Ovary (tissue), 3 donors: ENCODE results near the gene MRAP2.

Source experiments
- CTCF ChIP-seq, 3 donors: fragments of 450-650 bp in 2 of 3; fragments of 200-600 bp in 1 of 3; IDR thresholded peaks; one replicate each; pipeline versions ENCODE4 v1.5.1 to v1.8.0; 2016 to 2022; ENCODE audit warnings: antibody characterized with exemption in 3 of 3, mild to moderate bottlenecking in 1 of 3
- EP300 ChIP-seq: sonication (generic); formaldehyde crosslinking; IDR thresholded peaks from one replicate; pipeline ENCODE4 v1.6.1; 2017; ENCODE audit warnings: antibody characterized with exemption
- donor health status: DM: no; HTN: no; CAD: no.

- TF ChIP-seq EP300 = no peak
- no peak for TF ChIP-seq CTCF (IDR thresholded peaks at IDR 0.05)
Observed at GRCh38 chr6:84019842-84020211, 13.7 kb upstream of the MRAP2 start.
